22Rv1 (cell line): Measurements from ENCODE around the gene UPF1.

ENCODE experiments used
- H3K27ac ChIP-seq: fragments of 450-650 bp; 2 replicates; pipeline ENCODE4 v1.5.1; 2017
- ZFX ChIP-seq: fragments of 450-650 bp; IDR thresholded peaks from 2 replicates; pipeline ENCODE4 v1.6.1; 2017; ENCODE audit warnings: antibody characterized with exemption, borderline replicate concordance
- TF ChIP-seq, protein P1 (sequence below): fragments of 450-650 bp; IDR thresholded peaks from 2 replicates; pipeline ENCODE4 v1.5.1; 2017; ENCODE audit warnings: mild to moderate bottlenecking

UPF1 gene

DNA sequence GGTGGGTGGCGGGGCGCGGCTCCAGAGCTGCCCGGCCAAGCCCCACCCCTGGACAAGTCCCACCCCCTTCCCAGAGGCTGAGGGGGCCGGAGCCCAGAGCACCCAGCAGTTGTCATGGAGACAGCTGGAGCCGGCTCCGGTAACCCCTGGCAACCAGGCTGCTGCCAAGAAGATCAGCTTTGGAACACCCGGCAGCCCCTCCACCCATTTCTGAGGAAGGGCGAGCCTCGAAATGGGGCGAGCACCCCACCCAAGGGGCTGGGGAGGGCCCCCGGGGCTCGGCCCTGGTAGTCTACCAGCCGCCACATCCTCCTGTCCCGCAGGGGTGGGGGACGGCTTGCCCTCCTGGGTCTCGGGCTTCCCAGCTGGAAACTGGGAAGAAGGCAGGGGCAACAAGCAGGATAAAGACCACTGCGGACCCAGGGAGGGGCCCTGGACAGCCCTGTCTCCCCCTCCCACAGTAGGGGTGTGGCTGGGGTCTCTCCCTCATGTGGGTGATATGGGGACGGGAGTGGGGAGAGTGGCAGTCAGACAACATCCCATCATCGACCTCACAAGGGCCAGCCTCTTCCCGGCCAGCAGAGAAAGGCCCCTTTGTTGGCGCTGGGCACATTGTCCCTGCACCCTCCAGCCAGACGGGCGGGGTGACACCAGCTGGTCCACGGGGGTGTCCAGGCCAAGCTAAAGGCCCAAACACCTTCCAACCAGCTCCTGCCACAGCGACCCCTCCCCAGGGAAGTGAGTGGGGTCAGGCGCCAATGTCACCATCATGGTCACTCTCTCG lies 62.7 kb downstream of the UPF1 start:
- no peak overlapping the region; the same call in 1 of the 2 replicates for H3K27ac ChIP-seq
- TF ChIP-seq ZFX, result no peak
- TF ChIP-seq, protein P1, sequence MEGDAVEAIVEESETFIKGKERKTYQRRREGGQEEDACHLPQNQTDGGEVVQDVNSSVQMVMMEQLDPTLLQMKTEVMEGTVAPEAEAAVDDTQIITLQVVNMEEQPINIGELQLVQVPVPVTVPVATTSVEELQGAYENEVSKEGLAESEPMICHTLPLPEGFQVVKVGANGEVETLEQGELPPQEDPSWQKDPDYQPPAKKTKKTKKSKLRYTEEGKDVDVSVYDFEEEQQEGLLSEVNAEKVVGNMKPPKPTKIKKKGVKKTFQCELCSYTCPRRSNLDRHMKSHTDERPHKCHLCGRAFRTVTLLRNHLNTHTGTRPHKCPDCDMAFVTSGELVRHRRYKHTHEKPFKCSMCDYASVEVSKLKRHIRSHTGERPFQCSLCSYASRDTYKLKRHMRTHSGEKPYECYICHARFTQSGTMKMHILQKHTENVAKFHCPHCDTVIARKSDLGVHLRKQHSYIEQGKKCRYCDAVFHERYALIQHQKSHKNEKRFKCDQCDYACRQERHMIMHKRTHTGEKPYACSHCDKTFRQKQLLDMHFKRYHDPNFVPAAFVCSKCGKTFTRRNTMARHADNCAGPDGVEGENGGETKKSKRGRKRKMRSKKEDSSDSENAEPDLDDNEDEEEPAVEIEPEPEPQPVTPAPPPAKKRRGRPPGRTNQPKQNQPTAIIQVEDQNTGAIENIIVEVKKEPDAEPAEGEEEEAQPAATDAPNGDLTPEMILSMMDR, result no peak

- TF ChIP-seq, protein P1, result peak; percentile 82
- TF ChIP-seq ZFX, result no peak
- H3K27ac ChIP-seq, result peak overlapping the region; percentile 50
Observed at GRCh38 chr19:18895038-18895823, 63.5 kb downstream of the UPF1 start.

DNA sequence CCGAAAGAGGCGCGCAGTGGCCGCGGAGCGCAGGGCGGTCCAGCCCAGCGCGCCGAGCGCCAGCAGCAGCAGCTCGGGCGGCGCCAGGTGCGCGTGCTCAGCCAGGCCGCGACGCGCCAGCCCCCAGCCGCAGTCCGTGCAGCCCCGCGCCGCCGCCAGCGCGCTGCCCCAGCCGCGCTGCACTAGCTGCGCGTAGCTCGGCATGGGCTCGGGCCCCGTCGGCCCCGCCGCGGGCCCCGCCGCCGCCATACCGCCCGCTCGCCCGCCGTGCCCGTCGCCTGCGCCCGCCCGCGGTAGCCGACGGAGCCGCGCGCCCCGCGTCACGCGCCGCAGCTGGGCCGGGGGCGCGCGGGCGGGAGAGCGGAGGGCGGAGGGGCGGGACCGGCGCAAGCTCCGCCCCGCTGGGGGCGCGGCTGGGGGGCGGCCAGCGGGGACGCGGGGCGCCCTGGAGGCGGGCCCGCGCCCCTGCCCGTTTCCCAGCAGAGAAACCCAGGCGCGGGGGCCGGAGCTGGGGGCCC lies 64.1 kb downstream of the UPF1 start, which contains the start of gene CERS1:
Gene CERS1 (minus strand): TSS at position 335 of the 518 bp plus-strand sequence. CDS start 86 bp downstream, at position 249.
- TF ChIP-seq ZFX, result no peak
- TF ChIP-seq, protein P1, result no peak
- H3K27ac ChIP-seq, result peak within 1 kb of the TSS; percentile 50

DNA sequence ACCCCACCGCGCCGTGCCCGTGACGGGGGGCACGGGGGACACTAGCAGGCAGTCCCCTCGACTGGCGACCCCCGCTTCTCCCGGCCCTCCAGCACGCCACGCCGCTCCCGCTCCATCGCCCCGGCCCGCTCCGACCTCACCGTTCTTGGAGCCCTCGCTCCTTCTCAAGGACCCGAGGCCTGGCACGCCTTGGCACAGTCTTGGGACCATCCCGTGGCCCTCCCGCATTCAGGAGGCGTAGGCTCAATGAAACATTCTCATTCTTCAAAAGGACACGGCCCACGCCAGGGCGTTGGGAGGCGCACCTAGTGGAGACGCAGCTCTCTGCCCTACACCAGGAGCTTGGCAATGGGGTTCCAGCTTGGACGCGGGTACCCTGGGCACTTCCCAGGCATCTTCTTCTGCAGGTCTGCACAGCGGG lies 64.7 kb downstream of the UPF1 start:
- TF ChIP-seq ZFX, result no peak
- 0 out of 2 replicates have a peak overlapping the region, but pooled peaks have one; percentile 50 for H3K27ac ChIP-seq

DNA sequence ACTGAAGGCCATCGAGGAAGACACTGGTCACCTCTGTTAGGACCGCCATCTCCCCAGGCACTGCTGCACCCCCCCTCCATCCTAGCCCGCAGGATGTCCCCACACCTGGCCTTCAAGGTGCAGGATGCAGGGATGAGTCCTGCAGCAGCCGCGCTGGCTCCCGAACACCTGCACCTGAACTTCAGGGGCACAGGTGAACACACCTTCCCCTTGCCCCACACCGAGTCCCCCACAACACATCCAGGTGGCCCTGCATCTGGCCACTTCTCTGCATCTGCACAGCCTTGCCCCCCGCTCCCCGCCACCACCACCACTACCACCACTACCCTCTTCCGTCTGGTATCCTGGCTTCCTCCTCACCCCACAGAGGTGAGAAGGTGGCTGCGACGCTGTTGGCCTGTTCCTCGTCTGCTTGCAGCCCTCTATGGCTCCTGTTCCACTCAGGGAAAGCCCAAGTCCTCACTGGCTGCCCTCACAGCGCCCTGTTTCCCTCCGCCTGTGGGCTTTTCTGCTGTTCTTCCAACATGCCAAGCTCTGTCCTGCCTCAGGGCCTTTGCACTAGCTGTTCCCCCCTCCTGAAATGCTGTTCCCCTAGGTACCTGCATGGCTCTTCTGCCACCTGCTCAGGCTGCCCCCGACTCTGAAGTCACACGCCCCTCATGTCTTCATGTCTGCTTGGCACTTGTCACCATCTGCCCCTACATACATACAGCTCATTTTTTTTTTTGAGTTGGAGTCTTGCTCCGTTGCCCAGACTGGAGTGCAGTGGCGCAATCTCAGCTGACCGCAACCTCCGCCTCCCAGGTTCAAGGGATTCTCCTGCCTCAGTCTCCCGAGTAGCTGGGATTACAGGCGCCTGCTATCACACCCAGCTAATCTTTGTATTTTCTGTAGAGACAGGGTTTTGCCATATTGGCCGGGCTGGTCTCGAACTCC lies 65.6 kb downstream of the UPF1 start:
- no peak for TF ChIP-seq ZFX
- TF ChIP-seq, protein P1, result no peak
- no peak overlapping the region for H3K27ac ChIP-seq

DNA sequence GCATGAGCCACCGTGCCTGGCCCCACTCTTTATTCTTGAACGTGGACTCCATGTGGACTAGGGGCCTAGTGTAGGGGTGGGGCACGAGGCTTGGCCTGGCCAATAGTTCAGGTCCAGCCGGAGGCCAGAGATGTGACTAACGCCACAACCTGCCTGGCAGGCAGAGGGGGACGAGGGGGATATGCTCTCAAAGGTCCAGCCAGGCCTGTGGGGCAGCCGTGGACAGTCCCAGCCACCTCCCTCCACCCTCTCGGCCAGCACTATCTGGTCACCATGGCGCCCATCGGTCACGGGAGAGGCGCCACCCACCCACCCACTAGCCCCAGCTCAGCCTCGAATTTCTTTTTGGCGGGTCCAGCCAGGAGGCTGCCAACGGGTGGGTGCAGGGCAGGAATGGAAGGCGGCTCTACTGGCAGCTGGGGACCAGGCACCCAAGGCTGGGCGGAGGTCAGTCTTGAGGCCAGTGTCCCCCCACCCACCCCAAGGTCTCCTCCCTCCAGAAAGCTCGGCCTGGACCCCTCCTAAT lies 66.4 kb downstream of the UPF1 start:
- no peak overlapping the region for H3K27ac ChIP-seq
- TF ChIP-seq ZFX, result no peak
- TF ChIP-seq, protein P1, result no peak
